Kidney epithelial cell (primary cell): ENCODE data around the gene DSCAML1. TPM values are rescaled to one million over a fixed set of nuclear protein-coding genes. Genes with fewer than 3 reads are reported as not detected.

ENCODE experiments used
- DNase-seq: peaks from one replicate; pipeline ENCODE4 v3.0.0-alpha.2; 2010; ENCODE audit warnings: low read depth
- H3K27me3 ChIP-seq: 2 replicates; pipeline ENCODE4 v1.6.0; 2011; ENCODE audit warnings: low read length; ENCODE audit not compliant: control insufficient read depth, insufficient read depth
- H3K36me3 ChIP-seq: 2 replicates; pipeline ENCODE4 v1.5.1; 2011; ENCODE audit warnings: low read length; ENCODE audit not compliant: control insufficient read depth, insufficient read depth
- H3K4me3 ChIP-seq: 2 replicates; pipeline ENCODE4 v1.5.1; 2011; ENCODE audit warnings: low read depth, mild to moderate bottlenecking, control low read depth, low read length
- CTCF ChIP-seq: IDR thresholded peaks from 2 replicates; pipeline ENCODE4 v1.5.1; 2011; ENCODE audit warnings: mild to moderate bottlenecking, moderate library complexity, low read length, control low read depth, inconsistent platforms; ENCODE audit not compliant: insufficient read depth, poor library complexity, severe bottlenecking
- total RNA-seq: library from RNA; depleted of rRNA; stranded (reverse); fragments of >200 nt; gene quantifications from 2 replicates; pipeline ENCODE4 v1.2.3, GENCODE V29; 2015

Gene DSCAML1
- total RNA-seq, 1 donor from 2014 or later: 3.1 TPM

- no peak for TF ChIP-seq CTCF
- H3K4me3 ChIP-seq: no peak overlapping the region
- H3K36me3 ChIP-seq: no peaks in the 10 kb centered on the region
- no peak for DNase-seq
- no peaks in the 10 kb centered on the region for H3K27me3 ChIP-seq
Measured at GRCh38 chr11:117420143-117420485, 376.9 kb downstream of the DSCAML1 start.

GRCh38 chr11:117419482-117420142 lies 377.4 kb downstream of the DSCAML1 start:
- Histone ChIP-seq H3K27me3 (no peaks in the 10 kb centered on the region), H3K36me3 (no peaks in the 10 kb centered on the region), H3K4me3 (no peak overlapping the region)
- no peak for DNase-seq
- TF ChIP-seq CTCF: no peak

- H3K4me3 ChIP-seq: no peak overlapping the region
- no peak for DNase-seq
- TF ChIP-seq CTCF: no peak
- no peaks in the 10 kb centered on the region for H3K27me3 ChIP-seq
- H3K36me3 ChIP-seq: no peaks in the 10 kb centered on the region
Measured at GRCh38 chr11:117418737-117419481, 378.1 kb downstream of the DSCAML1 start.

- no peaks in the 10 kb centered on the region for H3K27me3 ChIP-seq
- H3K36me3 ChIP-seq: no peaks in the 10 kb centered on the region
- no peak for TF ChIP-seq CTCF
- DNase-seq: no peak
- no peak overlapping the region for H3K4me3 ChIP-seq
Measured at GRCh38 chr11:117417856-117418255, 379.2 kb downstream of the DSCAML1 start.

GRCh38 chr11:117417342-117417741 lies 379.7 kb downstream of the DSCAML1 start:
- TF ChIP-seq CTCF: no peak
- peaks cover under 1% of the 10 kb centered on the region for H3K36me3 ChIP-seq
- no peak for DNase-seq
- H3K27me3 ChIP-seq: no peaks in the 10 kb centered on the region
- no peak overlapping the region for H3K4me3 ChIP-seq

GRCh38 chr11:117415358-117415896 lies 381.6 kb downstream of the DSCAML1 start:
- TF ChIP-seq CTCF: no peak
- H3K4me3 ChIP-seq: no peak overlapping the region

More at GRCh38 chr11:117415358-117415896, 381.6 kb downstream of the DSCAML1 start:
- Histone ChIP-seq H3K27me3 (no peaks in the 10 kb centered on the region), H3K36me3 (peaks cover 1% of the 10 kb centered on the region)
- no peak for DNase-seq
